Epidermal melanocyte (primary cell): ENCODE data around the gene TMEM18.
"Not testable (repeated sequence)": the region's sequence is repeated elsewhere in the genome, so short reads cannot be mapped to it uniquely, and the experiment has no call there.

Experiments
- DNase-seq: peaks from one replicate; pipeline ENCODE4 v3.0.0; 2011; ENCODE audit warnings: low spot score; ENCODE audit not compliant: insufficient read length

TMEM18 gene

GRCh38 chr2:677056-677958 lies at the start of gene TMEM18:
TSS of gene TMEM18 (minus strand) at chr2:677406. CDS start at chr2:677345, 61 bp downstream.
- DNase-seq = peak; percentile 86

GRCh38 chr2:726169-726568 lies 49.0 kb upstream of the TMEM18 start:
- no peak for DNase-seq

- no peak for DNase-seq
These were observed 48.3 kb upstream of the TMEM18 start for GRCh38 chr2:725468-725867.

- no peak for DNase-seq
These were observed 46.6 kb upstream of the TMEM18 start for GRCh38 chr2:723761-724160.

- DNase-seq = no peak
These were observed 43.6 kb upstream of the TMEM18 start for GRCh38 chr2:720842-721241.

- no peak for DNase-seq
These were observed 42.5 kb upstream of the TMEM18 start for GRCh38 chr2:719734-720133.

- no peak for DNase-seq
These were observed 42.0 kb upstream of the TMEM18 start for GRCh38 chr2:719191-719590.

GRCh38 chr2:717661-718060 lies 40.5 kb upstream of the TMEM18 start:
- DNase-seq = no peak

GRCh38 chr2:715854-716560 lies 38.8 kb upstream of the TMEM18 start:
- no peak for DNase-seq

- no peak for DNase-seq
These were observed 37.8 kb upstream of the TMEM18 start for GRCh38 chr2:715038-715437.

GRCh38 chr2:714005-714741 lies 37.0 kb upstream of the TMEM18 start:
- DNase-seq = peak; percentile 22

GRCh38 chr2:710867-711665 lies 33.9 kb upstream of the TMEM18 start:
- DNase-seq = no peak

- no peak for DNase-seq
These were observed 32.0 kb upstream of the TMEM18 start for GRCh38 chr2:709138-709765.

- no peak for DNase-seq
These were observed 31.5 kb upstream of the TMEM18 start for GRCh38 chr2:708667-709066.

- DNase-seq = no peak
These were observed 28.8 kb upstream of the TMEM18 start for GRCh38 chr2:705971-706511.

- not testable (repeated sequence) for DNase-seq
These were observed 25.6 kb upstream of the TMEM18 start for GRCh38 chr2:702765-703164.

GRCh38 chr2:696999-697627 lies 19.9 kb upstream of the TMEM18 start:
- no peak for DNase-seq

GRCh38 chr2:696463-696862 lies 19.3 kb upstream of the TMEM18 start:
- no peak for DNase-seq

- DNase-seq = no peak
These were observed 17.8 kb upstream of the TMEM18 start for GRCh38 chr2:694906-695510.
